Measurements from ENCODE around the gene GMPS.

GRCh38 chr3:155895379-155895900, 25.0 kb downstream of the GMPS start:
- no peak for TF ChIP-seq POLR2A (IDR thresholded peaks at IDR 0.05)
- TF ChIP-seq, protein P1, sequence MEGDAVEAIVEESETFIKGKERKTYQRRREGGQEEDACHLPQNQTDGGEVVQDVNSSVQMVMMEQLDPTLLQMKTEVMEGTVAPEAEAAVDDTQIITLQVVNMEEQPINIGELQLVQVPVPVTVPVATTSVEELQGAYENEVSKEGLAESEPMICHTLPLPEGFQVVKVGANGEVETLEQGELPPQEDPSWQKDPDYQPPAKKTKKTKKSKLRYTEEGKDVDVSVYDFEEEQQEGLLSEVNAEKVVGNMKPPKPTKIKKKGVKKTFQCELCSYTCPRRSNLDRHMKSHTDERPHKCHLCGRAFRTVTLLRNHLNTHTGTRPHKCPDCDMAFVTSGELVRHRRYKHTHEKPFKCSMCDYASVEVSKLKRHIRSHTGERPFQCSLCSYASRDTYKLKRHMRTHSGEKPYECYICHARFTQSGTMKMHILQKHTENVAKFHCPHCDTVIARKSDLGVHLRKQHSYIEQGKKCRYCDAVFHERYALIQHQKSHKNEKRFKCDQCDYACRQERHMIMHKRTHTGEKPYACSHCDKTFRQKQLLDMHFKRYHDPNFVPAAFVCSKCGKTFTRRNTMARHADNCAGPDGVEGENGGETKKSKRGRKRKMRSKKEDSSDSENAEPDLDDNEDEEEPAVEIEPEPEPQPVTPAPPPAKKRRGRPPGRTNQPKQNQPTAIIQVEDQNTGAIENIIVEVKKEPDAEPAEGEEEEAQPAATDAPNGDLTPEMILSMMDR (IDR thresholded peaks at IDR 0.05), result no peak
- no peak for TF ChIP-seq POLR2AphosphoS5 (IDR thresholded peaks at IDR 0.05)

All from gastroesophageal sphincter (tissue), 3 donors.